H1 (cell line): Measurements from ENCODE around the gene MADD. TPM values are rescaled to one million over a fixed set of nuclear protein-coding genes. Genes with fewer than 3 reads are reported as not detected.

Experiments
- HDAC2 ChIP-seq, 2 experiments: fragments of 300-600 bp in 1 of 2; sonication (generic) in 1 of 2; IDR thresholded peaks; 2 replicates each; pipeline ENCODE4 v1.6.1; 2011 to 2012; ENCODE audit warnings: low read depth in 2 of 2, low read length in 2 of 2, mild to moderate bottlenecking in 2 of 2, moderate library complexity in 2 of 2, borderline replicate concordance in 1 of 2, inconsistent platforms in 1 of 2
- JUN ChIP-seq: IDR thresholded peaks from 2 replicates; pipeline ENCODE4 v1.6.1; 2011; ENCODE audit warnings: low read depth, mild to moderate bottlenecking, improper control_type of control experiment, low read length
- POLR2A ChIP-seq, 2 experiments: IDR thresholded peaks; 1 replicate in 1 of 2; 2 replicates in 1 of 2; pipeline ENCODE4 v1.6.1; 2011; ENCODE audit warnings: low read depth in 2 of 2, low read length in 2 of 2, mild to moderate bottlenecking in 2 of 2; ENCODE audit errors: control extremely low read depth in 1 of 2
- SIX5 ChIP-seq: IDR thresholded peaks from 2 replicates; pipeline ENCODE4 v1.6.1; 2011; ENCODE audit warnings: mild to moderate bottlenecking, low read depth, low read length
- SP1 ChIP-seq: IDR thresholded peaks from 2 replicates; pipeline ENCODE4 v1.6.1; 2011; ENCODE audit warnings: low read depth, low read length
- polyA plus RNA-seq, 7 experiments: library from polyadenylated mRNA; depleted of rRNA in 3 of 7; stranded (reverse) in 5 of 7; unstranded in 2 of 7; fragments of >200 nt in 5 of 7; fragments of 200-250 nt in 2 of 7; gene quantifications; 1 replicate in 5 of 7; 2 replicates in 1 of 7; 4 replicates in 1 of 7; pipeline versions ENCODE4 v1.2.1 to v1.2.3, GENCODE V29; 2011 to 2013; ENCODE audit warnings: missing spikeins in 2 of 7, mixed read lengths in 2 of 7
- total RNA-seq: library from RNA; stranded (reverse); fragmentation: NEBNext Ultra II Directional; extraction: Animal tissue kit (Norgen Biotek cat#: 25700); gene quantifications from 2 replicates; pipeline ENCODE4 v1.2.1, GENCODE V29; 2021
- TF ChIP-seq, protein P1 (sequence below): fragments of 300-600 bp; sonication (generic); IDR thresholded peaks from 2 replicates; pipeline ENCODE4 v1.7.1; 2012; ENCODE audit warnings: low read length, moderate library complexity, mild to moderate bottlenecking, inconsistent platforms; ENCODE audit not compliant: insufficient replicate concordance
- TF ChIP-seq, protein P2 (sequence below): IDR thresholded peaks from 2 replicates; pipeline ENCODE4 v1.6.1; 2012; ENCODE audit warnings: low read length, inconsistent platforms
- TF ChIP-seq, protein P3 (sequence below): IDR thresholded peaks from 2 replicates; pipeline ENCODE4 v1.6.1; 2012; ENCODE audit warnings: inconsistent platforms

The MADD gene
- total and polyA plus RNA-seq, 2 of the 8 experiments (the other 6 are each of a cell fraction or from before 2014, with no cell fraction given), result 32.5 to 45.4 TPM

DNA sequence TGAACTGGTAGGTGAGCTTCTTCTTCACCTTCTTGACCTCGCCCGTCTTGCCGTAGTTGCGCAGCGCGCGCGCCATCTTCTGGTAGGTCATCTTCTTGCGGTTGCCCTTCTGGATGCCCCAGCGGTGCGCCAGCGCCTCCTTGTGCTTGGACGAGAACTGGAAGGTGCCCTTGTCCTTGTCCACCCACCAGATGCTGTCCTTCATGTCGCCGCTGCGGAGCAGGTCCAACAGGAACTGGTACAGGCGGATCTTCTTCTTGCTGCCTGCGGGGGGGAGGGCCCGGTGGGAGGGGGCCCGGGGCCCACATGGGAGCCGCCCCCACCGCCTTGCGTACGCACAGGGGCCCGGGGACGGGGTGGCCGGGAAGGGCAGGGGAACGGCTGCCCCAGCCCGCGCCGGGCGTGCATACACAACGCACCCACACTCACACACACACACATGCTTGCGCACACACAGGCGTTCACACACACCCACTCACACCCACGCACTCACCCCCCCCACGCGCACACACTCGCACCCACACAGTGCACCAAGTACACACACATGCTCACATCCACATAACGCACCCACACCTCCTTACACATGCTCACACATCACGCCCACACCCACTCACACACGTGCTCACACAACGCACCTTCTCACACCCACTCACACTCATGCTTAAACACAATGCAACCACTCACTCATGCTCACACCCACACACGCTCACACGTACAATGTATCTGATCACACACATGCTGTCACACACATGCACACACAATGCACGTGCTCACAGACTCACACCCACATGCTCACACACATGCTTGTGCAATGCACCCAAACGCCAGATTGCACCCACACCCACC is 85.6 kb downstream of the MADD start (continued):
- TF ChIP-seq, protein P1, sequence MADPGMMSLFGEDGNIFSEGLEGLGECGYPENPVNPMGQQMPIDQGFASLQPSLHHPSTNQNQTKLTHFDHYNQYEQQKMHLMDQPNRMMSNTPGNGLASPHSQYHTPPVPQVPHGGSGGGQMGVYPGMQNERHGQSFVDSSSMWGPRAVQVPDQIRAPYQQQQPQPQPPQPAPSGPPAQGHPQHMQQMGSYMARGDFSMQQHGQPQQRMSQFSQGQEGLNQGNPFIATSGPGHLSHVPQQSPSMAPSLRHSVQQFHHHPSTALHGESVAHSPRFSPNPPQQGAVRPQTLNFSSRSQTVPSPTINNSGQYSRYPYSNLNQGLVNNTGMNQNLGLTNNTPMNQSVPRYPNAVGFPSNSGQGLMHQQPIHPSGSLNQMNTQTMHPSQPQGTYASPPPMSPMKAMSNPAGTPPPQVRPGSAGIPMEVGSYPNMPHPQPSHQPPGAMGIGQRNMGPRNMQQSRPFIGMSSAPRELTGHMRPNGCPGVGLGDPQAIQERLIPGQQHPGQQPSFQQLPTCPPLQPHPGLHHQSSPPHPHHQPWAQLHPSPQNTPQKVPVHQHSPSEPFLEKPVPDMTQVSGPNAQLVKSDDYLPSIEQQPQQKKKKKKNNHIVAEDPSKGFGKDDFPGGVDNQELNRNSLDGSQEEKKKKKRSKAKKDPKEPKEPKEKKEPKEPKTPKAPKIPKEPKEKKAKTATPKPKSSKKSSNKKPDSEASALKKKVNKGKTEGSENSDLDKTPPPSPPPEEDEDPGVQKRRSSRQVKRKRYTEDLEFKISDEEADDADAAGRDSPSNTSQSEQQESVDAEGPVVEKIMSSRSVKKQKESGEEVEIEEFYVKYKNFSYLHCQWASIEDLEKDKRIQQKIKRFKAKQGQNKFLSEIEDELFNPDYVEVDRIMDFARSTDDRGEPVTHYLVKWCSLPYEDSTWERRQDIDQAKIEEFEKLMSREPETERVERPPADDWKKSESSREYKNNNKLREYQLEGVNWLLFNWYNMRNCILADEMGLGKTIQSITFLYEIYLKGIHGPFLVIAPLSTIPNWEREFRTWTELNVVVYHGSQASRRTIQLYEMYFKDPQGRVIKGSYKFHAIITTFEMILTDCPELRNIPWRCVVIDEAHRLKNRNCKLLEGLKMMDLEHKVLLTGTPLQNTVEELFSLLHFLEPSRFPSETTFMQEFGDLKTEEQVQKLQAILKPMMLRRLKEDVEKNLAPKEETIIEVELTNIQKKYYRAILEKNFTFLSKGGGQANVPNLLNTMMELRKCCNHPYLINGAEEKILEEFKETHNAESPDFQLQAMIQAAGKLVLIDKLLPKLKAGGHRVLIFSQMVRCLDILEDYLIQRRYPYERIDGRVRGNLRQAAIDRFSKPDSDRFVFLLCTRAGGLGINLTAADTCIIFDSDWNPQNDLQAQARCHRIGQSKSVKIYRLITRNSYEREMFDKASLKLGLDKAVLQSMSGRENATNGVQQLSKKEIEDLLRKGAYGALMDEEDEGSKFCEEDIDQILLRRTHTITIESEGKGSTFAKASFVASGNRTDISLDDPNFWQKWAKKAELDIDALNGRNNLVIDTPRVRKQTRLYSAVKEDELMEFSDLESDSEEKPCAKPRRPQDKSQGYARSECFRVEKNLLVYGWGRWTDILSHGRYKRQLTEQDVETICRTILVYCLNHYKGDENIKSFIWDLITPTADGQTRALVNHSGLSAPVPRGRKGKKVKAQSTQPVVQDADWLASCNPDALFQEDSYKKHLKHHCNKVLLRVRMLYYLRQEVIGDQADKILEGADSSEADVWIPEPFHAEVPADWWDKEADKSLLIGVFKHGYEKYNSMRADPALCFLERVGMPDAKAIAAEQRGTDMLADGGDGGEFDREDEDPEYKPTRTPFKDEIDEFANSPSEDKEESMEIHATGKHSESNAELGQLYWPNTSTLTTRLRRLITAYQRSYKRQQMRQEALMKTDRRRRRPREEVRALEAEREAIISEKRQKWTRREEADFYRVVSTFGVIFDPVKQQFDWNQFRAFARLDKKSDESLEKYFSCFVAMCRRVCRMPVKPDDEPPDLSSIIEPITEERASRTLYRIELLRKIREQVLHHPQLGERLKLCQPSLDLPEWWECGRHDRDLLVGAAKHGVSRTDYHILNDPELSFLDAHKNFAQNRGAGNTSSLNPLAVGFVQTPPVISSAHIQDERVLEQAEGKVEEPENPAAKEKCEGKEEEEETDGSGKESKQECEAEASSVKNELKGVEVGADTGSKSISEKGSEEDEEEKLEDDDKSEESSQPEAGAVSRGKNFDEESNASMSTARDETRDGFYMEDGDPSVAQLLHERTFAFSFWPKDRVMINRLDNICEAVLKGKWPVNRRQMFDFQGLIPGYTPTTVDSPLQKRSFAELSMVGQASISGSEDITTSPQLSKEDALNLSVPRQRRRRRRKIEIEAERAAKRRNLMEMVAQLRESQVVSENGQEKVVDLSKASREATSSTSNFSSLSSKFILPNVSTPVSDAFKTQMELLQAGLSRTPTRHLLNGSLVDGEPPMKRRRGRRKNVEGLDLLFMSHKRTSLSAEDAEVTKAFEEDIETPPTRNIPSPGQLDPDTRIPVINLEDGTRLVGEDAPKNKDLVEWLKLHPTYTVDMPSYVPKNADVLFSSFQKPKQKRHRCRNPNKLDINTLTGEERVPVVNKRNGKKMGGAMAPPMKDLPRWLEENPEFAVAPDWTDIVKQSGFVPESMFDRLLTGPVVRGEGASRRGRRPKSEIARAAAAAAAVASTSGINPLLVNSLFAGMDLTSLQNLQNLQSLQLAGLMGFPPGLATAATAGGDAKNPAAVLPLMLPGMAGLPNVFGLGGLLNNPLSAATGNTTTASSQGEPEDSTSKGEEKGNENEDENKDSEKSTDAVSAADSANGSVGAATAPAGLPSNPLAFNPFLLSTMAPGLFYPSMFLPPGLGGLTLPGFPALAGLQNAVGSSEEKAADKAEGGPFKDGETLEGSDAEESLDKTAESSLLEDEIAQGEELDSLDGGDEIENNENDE, result no peak
- no peak; a peak in 1 of 4 replicates for TF ChIP-seq HDAC2 (IDR thresholded peaks at IDR 0.05; ENCODE audit: borderline replicate concordance in 1 of 2, low read depth in 2 of 2, low read length in 2 of 2)
- peak in 1 of 2 experiments; percentile 64; a peak in 1 of 3 replicates for TF ChIP-seq POLR2A (IDR thresholded peaks at IDR 0.05; ENCODE audit: control extremely low read depth in 1 of 2, low read depth in 2 of 2, low read length in 2 of 2)
- TF ChIP-seq, protein P2, sequence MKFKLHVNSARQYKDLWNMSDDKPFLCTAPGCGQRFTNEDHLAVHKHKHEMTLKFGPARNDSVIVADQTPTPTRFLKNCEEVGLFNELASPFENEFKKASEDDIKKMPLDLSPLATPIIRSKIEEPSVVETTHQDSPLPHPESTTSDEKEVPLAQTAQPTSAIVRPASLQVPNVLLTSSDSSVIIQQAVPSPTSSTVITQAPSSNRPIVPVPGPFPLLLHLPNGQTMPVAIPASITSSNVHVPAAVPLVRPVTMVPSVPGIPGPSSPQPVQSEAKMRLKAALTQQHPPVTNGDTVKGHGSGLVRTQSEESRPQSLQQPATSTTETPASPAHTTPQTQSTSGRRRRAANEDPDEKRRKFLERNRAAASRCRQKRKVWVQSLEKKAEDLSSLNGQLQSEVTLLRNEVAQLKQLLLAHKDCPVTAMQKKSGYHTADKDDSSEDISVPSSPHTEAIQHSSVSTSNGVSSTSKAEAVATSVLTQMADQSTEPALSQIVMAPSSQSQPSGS, result no peak
- no peak for TF ChIP-seq JUN
- TF ChIP-seq, protein P3, sequence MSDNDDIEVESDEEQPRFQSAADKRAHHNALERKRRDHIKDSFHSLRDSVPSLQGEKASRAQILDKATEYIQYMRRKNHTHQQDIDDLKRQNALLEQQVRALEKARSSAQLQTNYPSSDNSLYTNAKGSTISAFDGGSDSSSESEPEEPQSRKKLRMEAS, result no peak
- TF ChIP-seq SP1, result no peak
- TF ChIP-seq SIX5, result no peak
